Glomerular visceral epithelial cell (primary cell): ENCODE data around the gene BACE2.

Source experiments
- DNase-seq: peaks from one replicate; pipeline ENCODE4 v3.0.0-alpha.2; 2016; ENCODE audit errors: extremely low spot score

BACE2 gene

GRCh38 chr21:41167348-41168342 lies at the start of gene BACE2:
Gene BACE2 (plus strand): TSS chr21:41168160. CDS start chr21:41168264, 104 bp downstream.
- peak; percentile 78 for DNase-seq

GRCh38 chr21:41119901-41120300 lies 48.1 kb upstream of the BACE2 start:
- no peak for DNase-seq

- DNase-seq: no peak
Measured at GRCh38 chr21:41120997-41121396, 47.0 kb upstream of the BACE2 start.

- DNase-seq: peak; percentile 85
Measured at GRCh38 chr21:41121785-41122415, 46.1 kb upstream of the BACE2 start.

GRCh38 chr21:41124641-41125201 lies 43.2 kb upstream of the BACE2 start:
- no peak for DNase-seq

GRCh38 chr21:41128981-41129380 lies 39.0 kb upstream of the BACE2 start:
- no peak for DNase-seq

- DNase-seq: no peak
Measured at GRCh38 chr21:41130883-41131282, 37.1 kb upstream of the BACE2 start.

- peak; percentile 48 for DNase-seq
Measured at GRCh38 chr21:41133874-41134522, 34.0 kb upstream of the BACE2 start.

GRCh38 chr21:41135746-41136145 lies 32.2 kb upstream of the BACE2 start:
- no peak for DNase-seq

GRCh38 chr21:41136286-41136685 lies 31.7 kb upstream of the BACE2 start:
- DNase-seq: no peak

- DNase-seq: no peak
Measured at GRCh38 chr21:41137401-41137800, 30.6 kb upstream of the BACE2 start.

GRCh38 chr21:41137889-41138288 lies 30.1 kb upstream of the BACE2 start:
- DNase-seq: no peak

- DNase-seq: no peak
Measured at GRCh38 chr21:41138711-41139110, 29.2 kb upstream of the BACE2 start.

GRCh38 chr21:41139275-41139674 lies 28.7 kb upstream of the BACE2 start:
- no peak for DNase-seq

- no peak for DNase-seq
Measured at GRCh38 chr21:41139951-41140350, 28.0 kb upstream of the BACE2 start.

GRCh38 chr21:41141031-41141457 lies 26.9 kb upstream of the BACE2 start:
- peak; percentile 78 for DNase-seq

- DNase-seq: peak; percentile 91
Measured at GRCh38 chr21:41142051-41142795, 25.7 kb upstream of the BACE2 start.

GRCh38 chr21:41143596-41144325 lies 24.2 kb upstream of the BACE2 start:
- no peak for DNase-seq

- DNase-seq: no peak
Measured at GRCh38 chr21:41147096-41147978, 20.6 kb upstream of the BACE2 start.

GRCh38 chr21:41147979-41148355 lies 20.0 kb upstream of the BACE2 start:
- no peak for DNase-seq
